Panc1 (cell line): ENCODE results near the gene CEACAM7. TPM values are rescaled to one million over a fixed set of nuclear protein-coding genes. Genes with fewer than 3 reads are reported as not detected.
A peak's percentile ranks its signal among the peaks of the same experiment; 100 is the strongest.

Experiments
- ATAC-seq: fragments of 200-7000 bp; cut with Tn5 transposase; 2 replicates; pipeline ENCODE4 v1.9.1; 2020; ENCODE audit warnings: mild to moderate bottlenecking, moderate library complexity
- Bru-seq: library from RNA; stranded (reverse); fragments of 400-500 nt; gene quantifications from one replicate; lab custom pipeline; 2021; lab: Mats Ljungman, UMichigan
- BruChase-seq, 2 experiments: library from RNA; stranded (reverse); fragments of 400-500 nt; gene quantifications; one replicate each; lab custom pipeline; 2021; lab: Mats Ljungman, UMichigan
- BruUV-seq: library from RNA; stranded (reverse); fragments of 400-500 nt; replicated peaks from 2 replicates; lab custom pipeline; 2021; lab: Mats Ljungman, UMichigan
- CTCF ChIA-PET: fragments of 300-600 bp; sonication (Branson Sonifier 250); formaldehyde crosslinking; loops from one replicate; lab custom pipeline; 2022; ENCODE audit warnings: antibody characterized with exemption; lab: Charles Lee
- POLR2A ChIA-PET: fragments of 300-600 bp; sonication (Branson Sonifier 250); formaldehyde crosslinking; loops from one replicate; lab custom pipeline; 2022; ENCODE audit warnings: antibody characterized with exemption; lab: Charles Lee
- DNase-seq: peaks from one replicate; pipeline ENCODE4 v3.0.0-alpha.2; 2010; ENCODE audit warnings: low read depth, low spot score
- H3K27ac ChIP-seq: 2 replicates; pipeline ENCODE4 v1.5.1; 2011; ENCODE audit warnings: mild to moderate bottlenecking, low read length, inconsistent platforms
- H3K27me3 ChIP-seq: fragments of 200-500 bp; sonication (Bioruptor generic); 2 replicates; pipeline ENCODE4 v1.6.0; 2014; ENCODE audit warnings: low read length, inconsistent platforms; ENCODE audit not compliant: control insufficient read depth, insufficient read depth
- H3K36me3 ChIP-seq: fragments of 200-500 bp; sonication (Bioruptor generic); 2 replicates; pipeline ENCODE4 v1.5.1; 2014; ENCODE audit warnings: inconsistent platforms, mild to moderate bottlenecking, low read length, moderate library complexity; ENCODE audit not compliant: control insufficient read depth, insufficient read depth
- H3K4me1 ChIP-seq: 2 replicates; pipeline ENCODE4 v1.5.1; 2011; ENCODE audit warnings: inconsistent platforms, mild to moderate bottlenecking, low read length, moderate library complexity; ENCODE audit not compliant: control insufficient read depth, insufficient read depth
- H3K4me3 ChIP-seq, 2 experiments: 2 replicates each; pipeline ENCODE4 v1.5.1; 2011 to 2012; ENCODE audit warnings: low read depth in 2 of 2, low read length in 2 of 2, mild to moderate bottlenecking in 2 of 2, inconsistent platforms in 1 of 2, moderate library complexity in 1 of 2
- H3K9me3 ChIP-seq: fragments of 200-500 bp; sonication (Bioruptor generic); 2 replicates; pipeline ENCODE4 v1.5.1; 2014; ENCODE audit warnings: low read depth, mild to moderate bottlenecking, inconsistent platforms, low read length, moderate library complexity; ENCODE audit not compliant: control insufficient read depth, insufficient read depth
- CTCF ChIP-seq: fragments of 450-650 bp; IDR thresholded peaks from 2 replicates; pipeline ENCODE4 v1.5.1; 2017; ENCODE audit warnings: mild to moderate bottlenecking
- POLR2AphosphoS5 ChIP-seq: IDR thresholded peaks from 2 replicates; pipeline ENCODE4 v1.6.1; 2012; ENCODE audit warnings: mild to moderate bottlenecking, low read depth, low read length, moderate library complexity
- SIN3A ChIP-seq: IDR thresholded peaks from 2 replicates; pipeline ENCODE4 v1.6.1; 2012; ENCODE audit warnings: low read depth, mild to moderate bottlenecking, low read length, moderate library complexity, borderline replicate concordance; ENCODE audit not compliant: insufficient read depth
- TCF7L2 ChIP-seq: IDR thresholded peaks from 2 replicates; pipeline ENCODE4 v1.6.1; 2011; ENCODE audit warnings: mild to moderate bottlenecking, low read depth, low read length, inconsistent platforms
- in situ Hi-C: cut with HindIII; loops from 2 replicates; pipeline ENCODE4 v1.10.0; 2016; ENCODE audit warnings: low sequenced_read_pairs, low pct_unique_long_range_greater_than_20kb
- intact Hi-C: fragments of 100-400 bp; cut with micrococcal nuclease; formaldehyde crosslinking; loops from one replicate; pipeline ENCODE4 v1.10.0; 2022; ENCODE audit not compliant: unreplicated experiment
- long read RNA-seq: library from polyadenylated mRNA; unstranded; transcript quantifications from one replicate; pipeline ENCODE4 v2.0.0, GENCODE V29; 2021; ENCODE audit not compliant: unreplicated experiment
- polyA plus RNA-seq: library from polyadenylated mRNA; unstranded; fragments of >200 nt; gene quantifications from one replicate; pipeline ENCODE4 v1.2.1, GENCODE V29; 2012; ENCODE audit warnings: missing spikeins; ENCODE audit not compliant: insufficient read length
- total RNA-seq: library from RNA; stranded (reverse); gene quantifications from one replicate; pipeline ENCODE4 v1.2.1, GENCODE V29; 2021; ENCODE audit not compliant: unreplicated experiment
- TF ChIP-seq, protein P1 (sequence below), 2 experiments: IDR thresholded peaks; 2 replicates each; pipeline ENCODE4 v1.6.1; 2011 to 2012; ENCODE audit warnings: low read depth in 2 of 2, control low read depth in 1 of 2, low read length in 1 of 2, mild to moderate bottlenecking in 1 of 2, moderate library complexity in 1 of 2; ENCODE audit not compliant: insufficient read depth in 1 of 2

CEACAM7 gene
- total RNA-seq: not detected
- not detected for polyA plus RNA-seq
- Bru-seq, nascent RNA: not detected
- percentile 6 among the genes with signal in this experiment for BruChase-seq, experiment 1, labeled RNA remaining after a 2-hour chase
- BruChase-seq, experiment 2, labeled RNA remaining after a 6-hour chase: not detected
- long read RNA-seq: 0 reads

DNA sequence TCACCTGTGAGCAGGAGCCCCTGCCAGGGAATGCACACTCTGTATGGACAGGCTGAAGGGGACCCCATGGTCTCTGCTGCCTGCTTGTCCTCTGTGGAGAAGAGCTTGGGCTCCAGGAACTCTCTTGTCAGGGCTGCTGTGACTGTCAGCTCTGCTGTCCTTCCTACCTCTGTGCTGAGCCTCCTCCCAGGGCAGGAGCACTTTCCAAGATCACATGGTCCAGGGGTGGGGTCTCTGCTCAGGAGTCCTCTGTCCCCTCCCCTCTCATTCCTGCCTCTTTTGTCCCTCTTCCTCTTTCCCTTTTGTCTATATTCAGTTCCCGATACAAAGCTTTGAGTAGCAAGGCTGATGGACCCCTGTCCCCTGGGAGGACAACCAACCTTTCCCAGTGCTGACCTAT is at the start of gene CEACAM7:
Gene CEACAM7, minus strand, starts transcription at position 173 of the 400 bp plus-strand sequence. Its CDS starts 105 bp downstream, at position 68.
- no peaks in the 10 kb centered on the region for H3K27me3 ChIP-seq
- no peak for ATAC-seq

GRCh38 chr19:41735071-41735600 is 47.1 kb upstream of the CEACAM7 start:
- TF ChIP-seq CTCF (no peak), SIN3A (no peak), TCF7L2 (no peak), POLR2AphosphoS5 (no peak)
- TF ChIP-seq, protein P1, sequence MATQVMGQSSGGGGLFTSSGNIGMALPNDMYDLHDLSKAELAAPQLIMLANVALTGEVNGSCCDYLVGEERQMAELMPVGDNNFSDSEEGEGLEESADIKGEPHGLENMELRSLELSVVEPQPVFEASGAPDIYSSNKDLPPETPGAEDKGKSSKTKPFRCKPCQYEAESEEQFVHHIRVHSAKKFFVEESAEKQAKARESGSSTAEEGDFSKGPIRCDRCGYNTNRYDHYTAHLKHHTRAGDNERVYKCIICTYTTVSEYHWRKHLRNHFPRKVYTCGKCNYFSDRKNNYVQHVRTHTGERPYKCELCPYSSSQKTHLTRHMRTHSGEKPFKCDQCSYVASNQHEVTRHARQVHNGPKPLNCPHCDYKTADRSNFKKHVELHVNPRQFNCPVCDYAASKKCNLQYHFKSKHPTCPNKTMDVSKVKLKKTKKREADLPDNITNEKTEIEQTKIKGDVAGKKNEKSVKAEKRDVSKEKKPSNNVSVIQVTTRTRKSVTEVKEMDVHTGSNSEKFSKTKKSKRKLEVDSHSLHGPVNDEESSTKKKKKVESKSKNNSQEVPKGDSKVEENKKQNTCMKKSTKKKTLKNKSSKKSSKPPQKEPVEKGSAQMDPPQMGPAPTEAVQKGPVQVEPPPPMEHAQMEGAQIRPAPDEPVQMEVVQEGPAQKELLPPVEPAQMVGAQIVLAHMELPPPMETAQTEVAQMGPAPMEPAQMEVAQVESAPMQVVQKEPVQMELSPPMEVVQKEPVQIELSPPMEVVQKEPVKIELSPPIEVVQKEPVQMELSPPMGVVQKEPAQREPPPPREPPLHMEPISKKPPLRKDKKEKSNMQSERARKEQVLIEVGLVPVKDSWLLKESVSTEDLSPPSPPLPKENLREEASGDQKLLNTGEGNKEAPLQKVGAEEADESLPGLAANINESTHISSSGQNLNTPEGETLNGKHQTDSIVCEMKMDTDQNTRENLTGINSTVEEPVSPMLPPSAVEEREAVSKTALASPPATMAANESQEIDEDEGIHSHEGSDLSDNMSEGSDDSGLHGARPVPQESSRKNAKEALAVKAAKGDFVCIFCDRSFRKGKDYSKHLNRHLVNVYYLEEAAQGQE (IDR thresholded peaks at IDR 0.05; ENCODE audit: insufficient read depth in 1 of 2, low read depth in 2 of 2, low read length in 1 of 2): no peak
- intact Hi-C loops: no loop called here
- in situ Hi-C loops: no loop called here
- no peak overlapping the region for H3K4me3 ChIP-seq
- ChIA-PET CTCF (no interaction called here), POLR2A (no interaction called here)
- H3K4me1 ChIP-seq: no peaks in the 10 kb centered on the region
- H3K36me3 ChIP-seq: no peaks in the 10 kb centered on the region
- no peaks in the 10 kb centered on the region for H3K9me3 ChIP-seq
- ATAC-seq (no peak), DNase-seq (no peak)
- H3K27me3 ChIP-seq: peaks cover 7% of the 10 kb centered on the region; the same call in 1 of the 2 replicates
- no peak overlapping the region for H3K27ac ChIP-seq
- no TSS peak for BruUV-seq

More for the DNA sequence above, at the start of gene CEACAM7:
- CTCF ChIA-PET: no interaction called here
- H3K9me3 ChIP-seq: no peaks in the 10 kb centered on the region
- no peak within 1 kb of the TSS for H3K4me3 ChIP-seq
- no TSS peak for BruUV-seq
- H3K27ac ChIP-seq: no peak within 1 kb of the TSS
- no peaks in the 10 kb centered on the region for H3K4me1 ChIP-seq
- TF ChIP-seq CTCF: no peak
- TF ChIP-seq POLR2AphosphoS5: no peak
- no peak for TF ChIP-seq SIN3A
- in situ Hi-C loops: no loop called here
- intact Hi-C loops: no loop called here
- H3K36me3 ChIP-seq: no peaks in the 10 kb centered on the region
- DNase-seq: no peak
- POLR2A ChIA-PET: no interaction called here
